Stimulated activated naive CD4-positive, alpha-beta T cell (primary cell): Measurements from ENCODE around the gene PTPRS.
"Not testable (repeated sequence)": the region's sequence is repeated elsewhere in the genome, so short reads cannot be mapped to it uniquely, and the experiment has no call there.

Experiments
- DNase-seq, 6 experiments: peaks; one replicate each; lab custom pipeline; 2025; lab: John Stamatoyannopoulos, UW

The PTPRS gene

DNA sequence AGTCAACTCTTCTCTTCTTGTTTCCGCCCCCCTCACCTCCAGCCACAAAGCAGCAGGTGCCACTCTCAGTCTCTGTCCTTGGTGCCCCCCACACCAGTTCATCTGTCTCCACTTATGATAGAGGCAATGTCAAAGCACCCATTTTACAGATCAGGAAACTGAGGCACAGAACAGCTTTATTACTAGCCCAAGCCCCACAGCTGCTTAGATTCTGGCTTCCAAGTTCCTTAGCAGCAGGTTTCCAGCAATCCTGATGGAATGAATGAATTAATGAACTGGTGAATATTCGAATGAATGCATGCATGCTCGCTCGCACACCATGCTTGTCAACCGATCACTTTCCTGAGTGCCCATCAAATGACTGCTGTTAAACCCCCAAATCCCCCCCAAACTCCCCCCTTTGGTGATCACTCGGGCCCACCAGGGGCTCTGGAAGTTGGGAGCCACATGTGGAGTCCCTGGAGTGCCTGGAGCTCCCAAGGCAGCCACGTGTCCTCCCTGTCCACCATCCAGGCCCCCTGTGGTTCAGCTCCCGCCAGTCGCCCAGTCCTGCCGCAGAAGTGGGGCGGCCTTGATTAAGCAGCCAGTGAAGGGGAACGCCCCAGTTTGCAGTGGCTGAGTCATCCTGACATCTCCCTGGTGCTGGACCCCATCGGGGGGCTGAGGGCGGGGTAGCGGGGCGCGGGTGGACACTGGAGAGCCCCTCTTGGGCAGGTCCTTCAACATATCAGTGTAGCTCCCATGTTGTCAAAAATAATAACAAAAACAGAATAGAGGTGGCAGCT, 6.8 kb downstream of the PTPRS start:
- no peak for DNase-seq

DNA sequence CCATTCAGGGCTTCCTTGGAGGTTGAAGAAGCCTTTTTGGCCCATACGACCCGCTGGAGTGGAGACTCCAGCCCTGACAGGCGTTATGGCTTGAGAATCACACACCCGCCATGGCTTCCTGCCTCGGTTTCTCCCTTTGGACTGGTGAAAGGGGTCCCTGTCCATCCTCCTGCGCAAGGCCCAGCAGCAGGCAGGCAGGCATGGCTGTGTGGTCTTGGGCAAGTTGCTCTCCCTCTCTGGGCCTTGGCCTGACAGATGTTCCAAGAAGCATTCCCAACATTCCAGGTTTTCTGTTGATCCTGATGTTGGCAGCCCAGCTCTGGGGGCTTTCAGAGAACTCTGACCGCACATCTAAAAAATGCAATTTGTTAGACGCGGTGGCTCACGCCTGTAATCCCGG, 8.1 kb downstream of the PTPRS start:
- DNase-seq: no peak

- DNase-seq: no peak
Measured at GRCh38 chr19:5331790-5332189, 8.8 kb downstream of the PTPRS start.

GRCh38 chr19:5330307-5330720, 10.3 kb downstream of the PTPRS start:
- DNase-seq: no peak

DNA sequence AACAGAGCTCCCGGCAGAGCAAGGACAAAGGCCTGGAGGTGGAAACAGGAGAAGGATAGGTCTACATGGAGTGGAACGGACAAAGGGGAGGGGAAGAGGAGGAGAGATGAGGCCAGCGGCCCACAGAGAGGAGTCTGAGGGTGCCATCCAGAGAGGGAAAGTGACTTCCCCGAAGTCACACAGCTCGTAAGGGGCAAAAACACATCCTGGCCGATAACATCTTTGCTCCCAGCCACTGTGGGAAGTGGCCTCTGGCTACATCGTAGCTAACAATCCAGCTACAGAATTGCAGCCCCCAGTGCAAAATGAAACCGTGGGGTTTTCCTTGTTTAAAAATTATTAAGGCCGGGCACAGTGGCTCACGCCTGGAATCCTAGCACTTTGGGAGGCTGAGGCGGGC, 11.5 kb downstream of the PTPRS start:
- no peak for DNase-seq

- DNase-seq: not testable (repeated sequence)
Measured at GRCh38 chr19:5328407-5328806, 12.2 kb downstream of the PTPRS start.

DNA sequence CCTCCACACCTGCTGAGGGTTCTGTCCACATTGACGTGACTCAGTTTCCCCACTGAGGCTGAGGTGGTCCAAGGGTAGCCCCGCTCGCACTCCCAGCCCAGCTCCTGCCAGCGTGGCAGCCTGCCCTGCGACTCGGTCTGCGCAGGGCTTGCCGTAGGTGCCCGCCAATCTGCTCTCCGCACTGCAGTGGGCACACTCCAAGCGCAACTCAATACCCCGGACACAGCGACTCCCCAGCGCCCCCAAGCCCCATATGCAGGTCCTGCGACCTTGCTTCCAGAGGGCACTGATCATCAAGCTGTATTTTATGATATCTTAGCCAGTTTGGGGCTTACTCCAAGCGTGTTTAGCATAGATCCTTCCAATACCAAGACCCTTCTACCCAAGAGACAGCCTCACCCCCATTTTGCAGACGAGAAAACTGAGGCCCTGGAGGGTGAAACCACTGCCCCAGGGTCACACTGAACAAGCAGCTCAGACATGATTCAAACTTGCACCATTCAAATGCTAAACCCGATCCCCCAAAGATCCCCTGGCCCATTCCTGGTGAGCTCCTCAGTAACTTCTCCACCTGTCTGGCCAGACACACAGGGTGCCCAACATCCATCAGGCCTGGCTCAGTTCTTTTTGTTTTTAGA, 13.5 kb downstream of the PTPRS start:
- DNase-seq: no peak

- no peak for DNase-seq
Measured at GRCh38 chr19:5326545-5326944, 14.1 kb downstream of the PTPRS start.

DNA sequence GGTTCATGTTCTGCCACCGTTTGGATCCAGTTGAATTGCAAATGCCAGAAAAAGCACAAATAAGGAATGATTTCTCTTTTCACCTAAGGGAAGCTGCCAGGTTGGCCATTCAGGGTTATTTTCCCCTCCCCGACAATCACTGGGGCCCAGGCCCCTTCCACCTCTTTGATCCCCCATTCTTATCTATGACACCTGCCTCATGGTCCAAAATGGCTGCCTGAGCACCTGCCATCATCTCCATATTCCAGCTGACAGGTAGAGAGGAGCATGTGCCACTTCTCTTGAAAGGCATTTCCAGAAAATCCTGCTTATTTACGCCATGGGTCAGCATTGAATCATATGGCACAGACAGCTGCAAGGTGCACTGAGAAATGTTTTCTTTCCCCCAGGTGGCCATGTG, 15.7 kb downstream of the PTPRS start:
- DNase-seq: no peak

DNA sequence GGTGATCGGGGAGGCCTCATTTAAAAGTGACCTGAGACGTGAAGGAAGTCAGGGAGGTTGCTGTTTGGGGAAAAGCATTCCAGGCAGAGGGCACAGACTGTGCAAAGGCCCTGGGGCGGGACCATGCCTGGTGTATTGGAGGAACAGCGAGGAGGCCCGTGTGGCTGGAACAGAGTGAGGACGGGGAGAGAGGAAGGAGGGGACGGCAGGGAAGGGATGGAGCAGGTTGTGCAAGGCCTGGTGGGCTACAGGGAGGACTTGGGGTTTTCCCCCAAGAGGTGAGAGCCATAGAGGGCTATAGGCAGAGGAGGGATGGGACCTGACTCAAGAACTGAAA, 17.2 kb downstream of the PTPRS start:
- no peak for DNase-seq

GRCh38 chr19:5321851-5322681, 18.5 kb downstream of the PTPRS start:
- DNase-seq: peak in 1 of 6 experiments; percentile 3

DNA sequence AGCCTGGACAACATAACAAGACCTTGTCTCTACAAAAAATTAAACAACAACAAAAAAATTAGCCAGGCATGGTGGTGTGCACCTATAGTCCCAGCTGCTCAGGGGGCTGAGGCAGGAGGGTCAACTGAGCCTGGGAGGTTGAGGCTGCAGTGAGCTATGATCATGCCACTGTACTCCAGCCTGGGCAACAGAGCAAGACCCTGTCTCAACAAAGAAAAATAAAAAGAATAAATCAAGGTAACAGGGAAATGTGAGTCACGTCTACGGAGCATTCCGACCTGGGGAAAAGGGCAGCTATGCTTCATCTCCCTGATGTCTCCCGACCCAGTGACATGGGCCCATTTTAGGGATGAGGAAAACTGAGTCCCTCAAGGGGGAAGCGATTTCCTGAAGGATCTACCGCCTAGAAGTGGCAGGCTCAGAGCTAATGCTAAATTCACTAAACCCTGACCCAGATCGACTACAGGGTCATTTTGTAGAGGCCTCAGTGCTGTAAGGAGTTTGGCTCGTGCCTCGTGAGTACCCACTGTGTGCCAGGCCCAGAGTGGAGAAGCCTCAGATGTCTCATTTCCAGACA, 19.5 kb downstream of the PTPRS start:
- no peak for DNase-seq

DNA sequence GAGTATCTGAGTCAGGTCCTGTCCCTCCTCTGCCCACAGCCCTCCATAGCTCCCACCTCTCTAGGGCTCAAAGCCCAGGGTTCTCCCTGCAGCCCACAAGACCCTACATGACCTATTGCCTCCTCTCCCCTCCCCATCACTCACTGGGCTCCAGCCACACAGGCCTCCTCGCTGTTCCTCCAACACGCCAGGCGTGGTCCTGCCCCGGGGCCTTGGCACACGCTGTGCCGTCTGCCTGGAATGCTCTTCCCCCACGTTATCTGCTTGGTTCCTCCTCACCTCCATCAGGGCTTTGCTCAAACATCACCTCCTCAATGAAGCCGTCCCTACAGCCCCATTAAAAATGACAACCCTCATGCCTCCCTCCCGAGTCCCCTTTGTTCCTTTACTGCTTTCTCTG, 21.1 kb downstream of the PTPRS start:
- no peak for DNase-seq

DNA sequence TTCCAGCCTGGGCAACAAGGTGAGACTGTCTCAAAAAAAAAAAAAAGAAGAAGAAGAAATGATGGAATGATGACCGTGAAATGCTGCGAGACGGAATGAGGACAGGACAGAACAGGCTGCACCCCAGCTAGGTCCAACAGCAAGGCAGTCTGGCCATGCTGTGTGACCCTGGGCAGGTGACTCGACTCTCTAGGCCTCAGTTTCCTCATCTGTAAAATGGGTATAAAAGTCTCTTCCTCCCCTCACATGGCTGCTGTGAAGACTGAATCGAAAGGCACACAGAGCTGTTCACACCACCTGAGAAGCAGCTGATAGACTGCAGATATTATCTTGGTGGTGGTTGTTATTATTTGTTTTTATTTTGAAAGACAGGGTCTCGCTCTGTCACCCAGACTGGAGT, 22.3 kb downstream of the PTPRS start:
- no peak for DNase-seq

- DNase-seq: no peak
Measured at GRCh38 chr19:5317321-5317720, 23.3 kb downstream of the PTPRS start.

DNA sequence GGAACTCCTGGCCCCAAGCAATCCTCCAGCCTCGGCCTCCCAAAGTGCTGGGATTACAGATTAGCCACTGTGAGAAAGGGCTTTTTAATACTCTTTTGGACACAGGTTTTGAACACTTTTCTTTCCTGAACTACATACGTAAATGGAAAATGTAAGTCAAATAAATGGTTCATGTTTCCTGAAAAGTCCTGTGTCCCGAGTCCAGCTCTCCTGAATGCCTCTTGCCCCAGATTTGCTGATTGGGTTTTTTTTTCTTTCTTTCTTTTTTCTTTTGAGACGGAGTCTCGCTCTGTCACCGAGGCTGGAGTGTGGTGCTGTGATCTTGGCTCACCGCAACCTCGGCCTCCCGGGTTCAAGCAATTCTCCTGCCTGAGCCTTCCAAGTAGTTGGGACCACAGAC, 24.5 kb downstream of the PTPRS start:
- no peak for DNase-seq

DNA sequence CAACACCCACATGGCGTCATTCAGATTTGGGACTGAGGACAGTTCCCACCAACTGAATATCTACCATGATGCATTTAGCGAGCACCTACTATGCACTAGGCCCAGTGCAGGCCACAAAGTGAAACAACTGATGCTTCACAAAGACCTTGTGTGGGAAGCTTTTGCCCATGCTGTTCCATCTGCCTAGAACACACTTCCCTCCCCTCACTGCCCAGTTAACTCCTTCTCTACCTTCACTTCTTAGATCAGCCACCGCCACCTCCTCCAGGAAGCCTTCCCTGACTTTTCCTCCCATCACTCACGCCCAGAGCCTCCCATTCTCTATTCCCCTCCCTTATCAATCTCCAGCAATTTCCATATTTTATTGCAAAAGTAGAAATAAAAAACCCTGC, 25.7 kb downstream of the PTPRS start:
- DNase-seq: no peak

DNA sequence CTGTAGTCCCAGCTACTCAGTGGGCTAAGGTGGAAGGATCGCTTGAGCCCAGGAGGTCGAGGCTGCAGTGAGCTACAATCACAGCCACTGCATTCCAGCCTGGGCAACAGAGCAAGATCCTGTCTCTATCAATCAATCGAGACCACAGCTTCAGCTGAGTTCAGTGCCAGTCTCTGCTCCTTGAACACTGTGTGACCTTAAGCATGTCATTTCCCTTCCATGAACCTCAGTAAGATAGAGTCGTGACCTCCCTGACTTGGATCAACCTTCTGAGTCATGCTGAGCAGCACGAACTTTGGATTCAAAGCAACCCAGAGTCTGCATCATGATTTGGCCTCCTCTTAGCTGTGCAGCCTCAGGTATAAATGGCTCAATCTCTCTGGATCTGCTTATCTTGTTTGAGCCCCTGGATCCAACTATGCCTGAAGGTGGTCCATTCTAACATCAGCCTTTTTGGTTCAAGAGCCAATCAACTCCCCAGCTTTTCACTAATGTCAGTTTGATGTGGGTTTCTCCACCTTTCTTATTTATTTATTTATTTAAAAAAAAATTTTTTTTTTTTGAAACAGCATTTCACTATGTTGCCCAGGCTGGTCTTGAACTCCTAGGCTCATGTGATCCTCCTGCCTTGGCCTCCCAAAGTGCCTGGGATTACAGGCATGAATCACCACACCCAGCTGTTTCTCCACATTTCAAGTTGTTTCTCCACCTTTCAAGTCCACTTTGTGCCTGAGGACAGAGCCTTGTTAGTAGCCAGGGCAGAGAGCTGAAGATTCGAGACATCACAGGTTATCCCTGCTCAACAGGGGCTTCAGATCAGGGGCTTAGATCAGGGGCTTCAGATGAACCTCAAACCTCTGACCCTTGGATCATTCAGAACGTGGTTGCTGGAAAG, 26.4 kb downstream of the PTPRS start:
- no peak for DNase-seq

DNA sequence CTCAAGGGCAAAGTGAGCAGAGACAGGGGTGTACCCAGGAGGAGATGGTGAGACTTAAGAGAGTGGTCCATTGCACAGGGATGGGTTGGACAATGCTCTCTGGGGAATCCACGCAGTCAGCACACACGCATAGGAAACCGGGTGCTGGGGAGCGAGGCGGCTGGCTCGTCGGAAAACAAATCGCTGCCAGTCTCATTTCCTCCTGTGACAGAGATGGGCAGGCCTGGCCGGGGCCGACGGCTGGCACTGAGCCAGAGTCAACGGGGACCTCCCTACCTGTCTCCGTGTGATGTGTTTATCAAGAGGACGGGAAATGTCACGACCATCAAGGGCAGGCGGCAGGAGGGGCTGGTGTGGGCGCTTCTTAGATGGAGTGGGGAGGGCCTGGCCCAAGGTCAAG, 27.3 kb downstream of the PTPRS start:
- no peak for DNase-seq

GRCh38 chr19:5312058-5312457, 28.6 kb downstream of the PTPRS start:
- no peak for DNase-seq

GRCh38 chr19:5309438-5310204, 31.0 kb downstream of the PTPRS start:
- no peak for DNase-seq
